ENCODE data around the gene ARR3. TPM values are rescaled to one million over a fixed set of nuclear protein-coding genes. Genes with fewer than 3 reads are reported as not detected.
"Not testable (repeated sequence)": the region's sequence is repeated elsewhere in the genome, so short reads cannot be mapped to it uniquely, and the experiment has no call there.

ARR3 gene
- polyA plus RNA-seq, 6 donors from 2014 or later, result not detected

DNA sequence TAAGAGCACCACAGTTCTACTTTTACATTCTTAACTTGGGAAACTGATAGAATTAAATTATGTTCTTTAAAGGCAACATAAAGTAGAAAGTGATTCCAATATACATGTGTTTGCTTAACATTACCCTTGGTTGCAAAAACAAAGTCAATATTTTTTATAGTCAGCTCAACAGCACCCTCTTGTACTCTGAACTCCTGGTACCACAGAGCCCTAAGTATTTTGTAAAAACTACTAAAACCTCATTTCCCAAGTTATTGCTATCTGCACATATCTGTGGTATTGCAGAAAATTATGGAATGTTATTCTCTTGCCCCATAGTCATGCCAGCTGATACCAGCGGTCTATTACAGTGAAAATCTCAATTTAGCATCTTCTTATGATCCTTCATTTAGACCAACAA is 24.7 kb downstream of the ARR3 start:
- Mint-ChIP-seq H3K4me3 (peak overlapping the region in 1 of 8 donors; percentile 43), H3K9me3 (peaks cover 0 to 2% (median 0%) of the 10 kb centered on the region in 7 donors), H3K27ac (no peak overlapping the region), H3K4me1 (peaks cover 0 to 13% (median 0%) of the 10 kb centered on the region in 3 donors), H3K27me3 (no peaks in the 10 kb centered on the region), H3K36me3 (no peaks in the 10 kb centered on the region)
- no peak for DNase-seq
- ATAC-seq (ENCODE audit: low read depth in 2 of 2), result no peak

DNA sequence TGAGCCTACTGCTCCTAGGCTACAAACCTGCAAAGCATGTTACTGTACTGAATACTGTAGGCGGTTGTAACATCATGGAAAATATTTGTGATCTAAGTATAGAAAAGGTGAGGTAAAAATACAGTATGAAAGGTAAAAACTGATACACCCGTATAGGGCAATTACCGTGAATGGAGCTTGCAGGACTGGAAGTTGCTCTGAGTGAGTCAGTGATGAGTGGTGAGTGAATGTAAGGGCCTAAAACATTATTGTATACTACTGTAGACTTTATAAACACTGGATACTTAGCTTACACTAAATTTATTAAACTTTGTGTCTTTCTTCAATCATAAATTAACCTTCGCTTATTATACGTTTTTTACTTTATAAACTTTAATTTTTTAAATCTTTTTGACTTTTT is 25.5 kb downstream of the ARR3 start:
- H3K36me3 Mint-ChIP-seq, result no peaks in the 10 kb centered on the region
- ATAC-seq (ENCODE audit: low read depth in 2 of 2) (no peak), DNase-seq (no peak)
- peaks cover 0 to 2% (median 0%) of the 10 kb centered on the region in 7 donors for H3K9me3 Mint-ChIP-seq
- no peak overlapping the region for H3K27ac Mint-ChIP-seq
- H3K4me3 Mint-ChIP-seq, result no peak overlapping the region
- peaks cover 0 to 13% (median 0%) of the 10 kb centered on the region in 3 donors for H3K4me1 Mint-ChIP-seq
- no peaks in the 10 kb centered on the region for H3K27me3 Mint-ChIP-seq

DNA sequence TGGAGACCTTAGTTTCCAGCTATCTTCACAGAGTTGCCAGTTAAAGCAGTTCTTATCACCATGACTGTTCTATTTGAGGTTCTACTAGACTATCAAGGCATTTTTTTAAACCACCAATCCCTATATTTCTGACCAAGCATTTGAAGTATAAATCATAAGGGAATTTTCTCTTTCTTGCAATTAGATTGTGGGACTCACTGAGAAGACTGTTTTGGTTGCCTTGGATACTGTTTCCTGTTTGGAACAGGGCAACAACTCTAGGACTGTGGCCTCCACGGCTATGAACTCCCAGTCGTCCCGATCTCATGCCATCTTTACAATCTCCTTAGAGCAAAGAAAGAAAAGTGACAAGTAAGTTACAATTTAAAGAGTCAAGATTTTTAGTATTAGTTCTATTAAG is 33.6 kb downstream of the ARR3 start:
- Mint-ChIP-seq H3K4me1 (no peaks in the 10 kb centered on the region), H3K4me3 (no peak overlapping the region), H3K36me3 (no peaks in the 10 kb centered on the region), H3K9me3 (no peaks in the 10 kb centered on the region), H3K27ac (no peak overlapping the region), H3K27me3 (no peaks in the 10 kb centered on the region)
- DNase-seq, result no peak
- no peak for ATAC-seq (ENCODE audit: low read depth in 2 of 2)

DNA sequence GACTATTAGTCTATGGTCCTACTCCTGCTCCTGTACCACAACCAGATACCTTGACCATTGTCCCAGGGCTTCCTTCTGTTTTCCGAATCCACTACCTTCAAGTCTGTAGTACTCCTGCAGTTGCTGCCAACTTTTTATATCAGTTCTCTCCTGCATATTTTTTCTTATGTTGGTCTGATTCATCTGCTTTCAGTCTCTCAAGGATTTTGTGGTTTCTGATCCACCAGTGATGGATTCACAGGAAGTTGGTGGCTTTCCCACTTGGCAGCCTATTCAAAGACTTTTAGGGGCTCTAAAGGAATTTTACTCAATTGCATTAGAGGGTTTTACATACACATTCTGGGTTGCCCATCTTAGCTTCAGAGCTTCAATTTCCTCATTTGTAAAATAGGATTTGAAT is 45.4 kb downstream of the ARR3 start:
- Mint-ChIP-seq H3K4me3 (no peak overlapping the region), H3K4me1 (no peaks in the 10 kb centered on the region), H3K9me3 (peaks cover 0 to 2% (median 0%) of the 10 kb centered on the region in 7 donors), H3K27me3 (no peaks in the 10 kb centered on the region), H3K36me3 (no peaks in the 10 kb centered on the region), H3K27ac (no peak overlapping the region)
- DNase-seq (no peak), ATAC-seq (ENCODE audit: low read depth in 2 of 2) (no peak)

DNA sequence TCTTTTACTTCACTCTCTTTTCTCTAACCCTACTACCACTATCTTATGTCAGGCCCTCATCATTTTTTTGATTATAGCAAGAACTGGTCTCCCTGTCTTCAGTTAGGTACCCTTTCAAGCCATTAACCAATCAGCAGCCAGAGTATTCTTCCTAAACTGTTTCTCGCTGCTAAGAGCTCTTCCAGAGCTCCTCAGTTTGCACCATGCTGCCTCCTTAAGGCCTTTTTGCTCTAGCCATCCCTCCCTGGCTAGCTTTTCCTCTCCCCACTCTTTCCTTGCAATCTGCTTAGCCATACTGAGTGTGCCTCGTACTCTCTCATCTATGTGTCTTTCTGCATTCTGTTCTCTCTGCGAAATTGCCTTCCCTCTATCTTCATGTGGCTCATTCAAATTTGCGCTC is 54.6 kb downstream of the ARR3 start:
- Mint-ChIP-seq H3K9me3 (no peaks in the 10 kb centered on the region), H3K27me3 (no peaks in the 10 kb centered on the region), H3K4me1 (no peaks in the 10 kb centered on the region), H3K27ac (peak overlapping the region in 2 of 6 donors; percentile 37 to 59), H3K36me3 (no peaks in the 10 kb centered on the region), H3K4me3 (no peak overlapping the region)
- ATAC-seq (ENCODE audit: low read depth in 2 of 2), result no peak
- DNase-seq, result no peak

DNA sequence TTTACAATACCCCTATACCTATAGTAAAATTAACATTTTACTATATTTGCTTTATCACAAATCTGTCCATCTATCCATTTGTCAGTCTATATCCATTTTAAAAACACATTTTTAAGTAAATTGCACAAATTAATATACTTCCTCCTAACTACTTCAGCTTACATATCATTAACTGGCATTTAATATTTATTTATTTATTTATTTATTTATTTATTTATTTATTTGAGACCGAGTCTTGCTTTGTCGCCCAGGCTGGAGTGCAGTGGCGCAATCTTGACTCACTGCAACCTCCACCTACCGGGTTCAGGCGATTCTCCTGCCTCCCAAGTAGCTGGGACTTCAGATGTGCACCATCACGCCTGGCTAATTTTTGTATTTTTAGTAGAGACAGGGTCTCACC is 55.5 kb downstream of the ARR3 start:
- not testable (repeated sequence) for DNase-seq; ATAC-seq (ENCODE audit: low read depth in 2 of 2)

DNA sequence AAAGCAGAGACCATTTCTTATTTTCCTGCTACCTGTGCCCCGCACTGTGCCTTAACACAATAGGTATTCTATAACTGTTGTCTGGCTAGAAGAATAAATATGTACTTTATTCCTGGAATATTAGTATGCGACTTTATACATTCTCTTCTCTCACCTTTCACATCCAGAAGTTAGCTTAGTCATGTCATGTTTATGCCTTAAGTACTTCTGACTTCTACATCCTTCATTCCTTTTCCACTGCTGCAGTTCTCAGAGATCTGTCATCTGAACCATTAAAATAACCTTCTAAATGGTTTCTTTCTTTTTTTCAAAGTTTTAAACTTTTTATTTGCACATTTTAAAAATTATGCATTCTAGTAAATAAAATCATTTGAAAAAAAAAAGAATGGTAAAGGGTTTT is 56.2 kb downstream of the ARR3 start:
- Mint-ChIP-seq H3K9me3 (no peaks in the 10 kb centered on the region), H3K36me3 (no peaks in the 10 kb centered on the region), H3K4me3 (no peak overlapping the region), H3K27me3 (no peaks in the 10 kb centered on the region), H3K27ac (no peak overlapping the region), H3K4me1 (no peaks in the 10 kb centered on the region)
- DNase-seq, result no peak
- ATAC-seq (ENCODE audit: low read depth in 2 of 2), result no peak

More for the DNA sequence above, 55.5 kb downstream of the ARR3 start:
- H3K9me3 Mint-ChIP-seq, H3K27ac Mint-ChIP-seq, H3K27me3 Mint-ChIP-seq, H3K36me3 Mint-ChIP-seq, H3K4me3 Mint-ChIP-seq, H3K4me1 Mint-ChIP-seq: not testable (repeated sequence)

DNA sequence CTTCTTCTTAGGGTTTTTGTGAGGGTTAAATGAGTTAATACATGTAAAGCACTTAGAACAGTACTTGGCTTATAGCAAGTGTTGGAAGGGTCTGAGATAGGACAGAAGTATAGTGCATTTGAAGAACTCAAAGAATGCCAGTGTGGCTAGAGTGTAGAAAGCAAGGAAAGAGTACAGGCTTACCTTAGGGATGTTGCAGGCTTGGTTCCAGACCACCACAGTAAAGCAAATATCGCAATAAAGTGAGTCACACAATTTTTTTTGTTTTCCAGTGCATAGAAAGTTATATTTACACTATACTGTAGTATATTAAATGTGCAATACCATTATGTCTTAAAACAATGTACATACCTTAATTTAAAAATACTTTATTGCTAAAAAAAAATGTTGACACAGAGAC is 63.0 kb downstream of the ARR3 start:
- H3K9me3 Mint-ChIP-seq, result no peaks in the 10 kb centered on the region
- H3K36me3 Mint-ChIP-seq, result no peaks in the 10 kb centered on the region
- H3K27me3 Mint-ChIP-seq, result no peaks in the 10 kb centered on the region
- no peak overlapping the region for H3K27ac Mint-ChIP-seq
- DNase-seq (no peak), ATAC-seq (ENCODE audit: low read depth in 2 of 2) (no peak)
- H3K4me3 Mint-ChIP-seq, result no peak overlapping the region
- no peaks in the 10 kb centered on the region for H3K4me1 Mint-ChIP-seq

Other genes starting within 250 kb of the ARR3 start
- gene AWAT2, start 218.4 kb upstream of the ARR3 start, polyA plus RNA-seq (ENCODE audit: low read depth in 6 of 6), result not detected
- gene OTUD6A, start 205.9 kb upstream of the ARR3 start, polyA plus RNA-seq (ENCODE audit: low read depth in 6 of 6), result not detected
- gene IGBP1, start 134.9 kb upstream of the ARR3 start, polyA plus RNA-seq (ENCODE audit: low read depth in 6 of 6), result 10 to 100 TPM; 54.2 to 80.6 (median 61.8) TPM
- not detected for gene DGAT2L6, start 90.9 kb upstream of the ARR3 start, polyA plus RNA-seq (ENCODE audit: low read depth in 6 of 6)
- gene AWAT1, start 33.7 kb upstream of the ARR3 start, polyA plus RNA-seq (ENCODE audit: low read depth in 6 of 6), result not detected
- gene P2RY4, start 8.1 kb upstream of the ARR3 start, polyA plus RNA-seq (ENCODE audit: low read depth in 6 of 6), result not detected
- gene RAB41, start 13.8 kb downstream of the ARR3 start, polyA plus RNA-seq (ENCODE audit: low read depth in 6 of 6), result under 1 TPM in 1 of 6 donors, not detected in 5; 0.26 TPM
- gene PDZD11, start 21.6 kb downstream of the ARR3 start, polyA plus RNA-seq (ENCODE audit: low read depth in 6 of 6), result 10 to 100 TPM; 12.8 to 26.1 (median 17.6) TPM
- not detected for gene KIF4A, start 21.8 kb downstream of the ARR3 start, polyA plus RNA-seq (ENCODE audit: low read depth in 6 of 6)
- gene GDPD2, start 155.0 kb downstream of the ARR3 start, polyA plus RNA-seq (ENCODE audit: low read depth in 6 of 6), result not detected
- 1 to 10 TPM; 2.1 to 5.0 (median 3.2) TPM for gene DLG3, start 176.5 kb downstream of the ARR3 start, polyA plus RNA-seq (ENCODE audit: low read depth in 6 of 6)